SJCRH30 (cell line): Measurements from ENCODE around the gene MLXIPL. TPM values are rescaled to one million over a fixed set of nuclear protein-coding genes. Genes with fewer than 3 reads are reported as not detected.
"Not testable (repeated sequence)": the region's sequence is repeated elsewhere in the genome, so short reads cannot be mapped to it uniquely, and the experiment has no call there.

Experiments
- DNase-seq, 2 experiments: peaks; one replicate each; pipeline ENCODE4 v3.0.0-alpha.2; 2015 to 2020
- H3K27ac ChIP-seq: fragments of 250-450 bp; sonication (Bioruptor Pico); 2 replicates; pipeline ENCODE4 v1.5.1; 2020; ENCODE audit warnings: mild to moderate bottlenecking, moderate library complexity
- H3K27me3 ChIP-seq: fragments of 250-450 bp; sonication (Bioruptor Pico); 2 replicates; pipeline ENCODE4 v1.5.1; 2020; ENCODE audit warnings: mild to moderate bottlenecking, moderate library complexity
- H3K36me3 ChIP-seq: fragments of 250-450 bp; sonication (Bioruptor Pico); 2 replicates; pipeline ENCODE4 v1.5.1; 2020; ENCODE audit warnings: mild to moderate bottlenecking, moderate library complexity
- H3K4me1 ChIP-seq: fragments of 250-450 bp; sonication (Bioruptor Pico); 2 replicates; pipeline ENCODE4 v1.5.1; 2020; ENCODE audit warnings: mild to moderate bottlenecking, moderate library complexity
- H3K4me3 ChIP-seq: fragments of 250-450 bp; sonication (Bioruptor Pico); 2 replicates; pipeline ENCODE4 v1.5.1; 2020; ENCODE audit warnings: mild to moderate bottlenecking, moderate library complexity
- H3K9me3 ChIP-seq: fragments of 250-450 bp; sonication (Bioruptor Pico); replicated peaks from 2 replicates; pipeline ENCODE4 v1.5.1; 2020; ENCODE audit warnings: mild to moderate bottlenecking, moderate library complexity
- total RNA-seq: library from RNA; depleted of rRNA; stranded (reverse); fragments of >200 nt; shearing (Covaris generic); gene quantifications from 2 replicates; pipeline ENCODE4 v1.2.3, GENCODE V29; 2014

Gene MLXIPL
- total RNA-seq, 1 experiment from 2014 or later, result 0.10 TPM

DNA sequence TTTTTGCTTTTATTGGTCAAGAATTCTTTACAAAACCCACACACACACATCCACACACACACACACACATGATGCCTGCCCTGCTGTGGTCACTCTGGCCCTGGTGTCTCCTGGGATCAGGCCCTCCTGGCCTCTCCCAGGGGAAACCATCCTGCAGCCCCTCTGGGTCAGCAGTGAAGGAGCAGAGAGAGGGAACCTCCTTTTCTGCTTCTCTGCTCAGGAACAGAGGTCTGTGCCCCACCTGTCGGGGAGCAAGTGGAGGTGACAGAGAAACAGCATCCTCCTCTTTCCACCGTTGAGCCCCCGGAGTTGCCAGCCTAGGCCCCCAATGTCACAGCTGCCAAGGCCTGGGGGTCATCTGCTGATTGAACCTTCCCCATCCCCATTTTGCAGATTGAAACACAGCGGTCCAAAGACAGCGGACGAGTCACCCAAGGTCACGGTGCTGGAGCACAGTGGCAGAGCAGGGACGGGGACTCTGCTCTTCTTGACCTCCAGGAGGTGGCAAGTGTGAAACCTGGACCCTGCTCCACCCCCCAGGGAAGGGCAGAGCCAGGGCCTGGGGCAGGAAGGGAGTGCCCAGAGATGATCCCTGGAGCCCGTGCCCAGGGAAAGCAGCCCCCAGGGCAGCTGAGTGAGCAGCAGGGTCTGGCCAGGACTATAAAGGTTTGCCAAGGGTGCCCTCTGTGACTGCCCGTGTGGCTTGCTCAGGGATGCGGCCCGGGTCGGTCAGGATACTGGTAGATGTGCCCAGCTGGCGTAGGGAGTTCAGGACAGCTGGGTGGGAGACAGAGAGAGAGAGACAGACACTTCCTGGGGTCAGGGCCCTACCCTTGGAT is 30.9 kb downstream of the MLXIPL start:
- H3K9me3 ChIP-seq, result no peaks in the 10 kb centered on the region
- no peak for DNase-seq
- H3K36me3 ChIP-seq, result no peaks in the 10 kb centered on the region
- H3K4me1 ChIP-seq, result no peaks in the 10 kb centered on the region
- no peak overlapping the region for H3K27ac ChIP-seq
- peaks cover 4% of the 10 kb centered on the region; the same call in 1 of the 2 replicates for H3K27me3 ChIP-seq
- H3K4me3 ChIP-seq, result no peak overlapping the region

DNA sequence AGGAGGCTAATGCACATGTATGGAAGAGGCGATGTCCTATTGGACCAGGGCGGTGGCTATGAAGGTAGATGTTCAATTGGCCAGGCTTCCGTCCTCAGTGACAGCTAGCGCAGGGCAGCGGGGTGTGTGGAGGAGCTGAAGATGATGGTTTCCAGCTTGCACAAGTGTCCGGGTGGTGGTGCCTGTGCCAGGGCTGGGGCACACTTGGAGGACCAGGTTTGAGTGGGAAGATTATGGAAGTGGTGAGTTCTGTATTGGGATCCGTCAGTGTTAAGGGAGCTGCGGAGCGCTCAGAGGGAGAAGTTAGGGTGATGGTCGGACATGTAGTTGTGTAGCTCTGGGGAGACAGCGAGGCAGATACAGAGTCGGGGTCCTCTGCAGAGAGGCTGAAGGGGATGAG is 37.4 kb downstream of the MLXIPL start:
- Histone ChIP-seq H3K4me1 (no peaks in the 10 kb centered on the region), H3K4me3 (no peak overlapping the region), H3K9me3 (no peaks in the 10 kb centered on the region), H3K27me3 (no peaks in the 10 kb centered on the region), H3K27ac (no peak overlapping the region), H3K36me3 (no peaks in the 10 kb centered on the region)
- no peak for DNase-seq

DNA sequence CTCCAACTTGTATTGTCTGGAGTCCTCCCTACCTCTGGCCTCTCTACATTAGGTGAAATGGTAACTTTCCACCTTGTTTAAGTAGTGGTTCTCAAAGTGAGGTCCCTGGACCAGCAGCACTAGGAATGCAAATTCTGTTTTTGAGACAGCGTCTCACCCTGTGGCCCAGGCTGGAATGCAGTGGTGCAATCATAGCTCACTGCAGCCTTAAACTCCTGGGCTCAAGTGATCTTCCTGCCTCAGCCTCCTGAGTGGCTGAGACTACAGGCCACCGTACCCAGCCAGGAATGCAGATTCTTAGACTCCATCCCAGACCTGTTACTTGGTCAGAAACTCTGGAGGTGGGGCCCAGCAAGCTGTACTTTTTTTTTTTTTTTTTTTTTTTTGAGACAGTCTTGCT is 39.1 kb downstream of the MLXIPL start:
- no peaks in the 10 kb centered on the region for H3K27me3 ChIP-seq
- no peaks in the 10 kb centered on the region for H3K9me3 ChIP-seq
- no peaks in the 10 kb centered on the region for H3K36me3 ChIP-seq
- no peak overlapping the region for H3K27ac ChIP-seq
- H3K4me3 ChIP-seq, result no peak overlapping the region
- DNase-seq, result no peak
- no peaks in the 10 kb centered on the region for H3K4me1 ChIP-seq

DNA sequence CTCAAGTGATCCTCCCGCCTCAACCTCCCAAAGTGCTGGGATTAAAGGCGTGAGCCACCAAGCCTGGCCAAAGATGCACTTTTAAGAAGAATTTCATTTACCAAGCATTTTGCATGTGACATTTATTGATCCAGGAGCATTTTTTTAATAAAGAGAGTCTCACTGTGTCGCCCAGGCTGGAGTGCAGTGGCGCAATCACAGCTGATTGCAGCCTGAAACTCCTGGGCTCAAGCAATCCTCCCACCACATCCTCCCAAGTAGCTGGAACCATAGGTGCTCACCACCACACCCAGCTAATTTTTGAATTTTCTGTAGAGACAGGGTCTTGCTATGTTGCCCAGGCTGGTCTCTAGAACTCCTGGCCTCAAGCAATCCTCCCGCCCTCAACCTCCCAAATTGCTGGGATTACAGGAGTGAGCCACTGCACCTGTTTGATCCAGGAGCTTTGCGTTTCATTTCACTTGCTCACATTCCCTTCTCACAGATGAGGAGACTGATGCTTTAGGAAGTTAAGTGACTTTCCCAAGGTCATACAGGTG is 41.6 kb downstream of the MLXIPL start:
- Histone ChIP-seq H3K36me3 (no peaks in the 10 kb centered on the region), H3K27ac (no peak overlapping the region), H3K4me3 (no peak overlapping the region), H3K9me3 (no peaks in the 10 kb centered on the region), H3K27me3 (no peaks in the 10 kb centered on the region), H3K4me1 (no peaks in the 10 kb centered on the region)
- DNase-seq, result no peak

DNA sequence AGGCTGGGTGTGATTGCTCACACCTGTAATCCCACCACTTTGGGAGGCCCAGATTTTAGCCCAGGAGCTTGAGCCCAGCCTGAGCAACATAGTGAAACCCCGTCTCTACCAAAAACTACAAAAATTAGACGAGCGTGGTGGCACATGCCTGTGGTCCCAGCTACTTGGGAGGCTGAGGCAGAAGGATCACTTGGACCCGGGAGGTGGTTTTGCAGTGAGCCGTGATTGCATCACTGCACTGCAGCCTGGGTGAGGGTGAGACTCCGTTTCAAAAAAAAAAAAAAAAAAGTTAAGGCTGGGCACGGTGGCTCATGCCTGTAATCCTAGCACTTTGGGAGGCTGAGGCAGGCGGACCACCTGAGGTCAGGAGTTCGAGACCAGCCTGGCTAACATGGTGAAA is 43.3 kb downstream of the MLXIPL start:
- H3K9me3 ChIP-seq, H3K27me3 ChIP-seq, DNase-seq, H3K27ac ChIP-seq, H3K36me3 ChIP-seq, H3K4me1 ChIP-seq, H3K4me3 ChIP-seq: not testable (repeated sequence)

DNA sequence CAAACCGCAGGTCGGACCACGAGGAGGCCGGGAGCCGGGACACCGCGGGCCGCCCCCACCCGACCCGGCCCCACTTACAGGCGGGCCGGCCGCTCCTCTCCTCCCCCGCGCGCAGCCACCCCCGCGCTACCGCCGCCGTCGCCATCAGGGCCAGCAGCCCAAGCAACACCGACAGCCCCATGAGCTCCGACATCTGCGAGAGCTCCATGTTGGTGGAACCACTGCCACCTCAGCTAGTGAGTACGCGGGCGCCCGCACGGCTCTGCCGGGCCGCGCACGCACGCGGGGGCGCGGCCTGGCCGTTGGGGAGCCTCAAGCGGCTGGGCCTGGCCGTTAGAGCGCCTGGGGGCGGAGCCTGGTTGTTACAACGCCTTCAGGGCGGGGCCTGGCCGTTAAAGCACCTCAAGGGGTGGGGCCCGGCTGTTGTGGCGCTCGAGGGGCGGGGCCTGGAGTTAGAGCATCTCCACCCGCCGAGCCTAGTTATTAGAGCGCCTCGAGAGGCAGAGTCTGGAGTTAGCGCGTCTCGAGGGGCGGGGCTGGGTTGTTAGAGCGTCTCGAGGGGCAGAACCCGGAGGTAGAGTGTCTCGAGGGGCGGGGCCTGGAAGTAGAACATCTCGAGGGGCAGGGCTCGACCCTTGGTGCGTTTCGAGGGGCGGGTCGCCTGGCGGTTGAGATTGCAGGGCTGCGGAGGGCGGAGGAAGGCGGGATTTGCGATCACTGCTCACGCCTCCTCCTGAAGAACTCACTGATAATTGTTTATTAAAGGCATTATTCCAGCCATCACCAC is 45.8 kb downstream of the MLXIPL start, which contains the start of gene TBL2:
TSS of gene TBL2 (minus strand) at position 238 of the 787 bp plus-strand sequence. CDS start at position 208, 30 bp downstream.
- peaks cover 13% of the 10 kb centered on the region for H3K36me3 ChIP-seq
- 0 out of 2 replicates have a peak, but pooled peaks cover 2% of the 10 kb centered on the region for H3K4me1 ChIP-seq
- H3K27me3 ChIP-seq, result no peaks in the 10 kb centered on the region
- H3K4me3 ChIP-seq, result peak within 1 kb of the TSS; percentile 86
- peak; percentile 99 to 100 for DNase-seq
- no peaks in the 10 kb centered on the region for H3K9me3 ChIP-seq
- peak within 1 kb of the TSS; percentile 56 for H3K27ac ChIP-seq

DNA sequence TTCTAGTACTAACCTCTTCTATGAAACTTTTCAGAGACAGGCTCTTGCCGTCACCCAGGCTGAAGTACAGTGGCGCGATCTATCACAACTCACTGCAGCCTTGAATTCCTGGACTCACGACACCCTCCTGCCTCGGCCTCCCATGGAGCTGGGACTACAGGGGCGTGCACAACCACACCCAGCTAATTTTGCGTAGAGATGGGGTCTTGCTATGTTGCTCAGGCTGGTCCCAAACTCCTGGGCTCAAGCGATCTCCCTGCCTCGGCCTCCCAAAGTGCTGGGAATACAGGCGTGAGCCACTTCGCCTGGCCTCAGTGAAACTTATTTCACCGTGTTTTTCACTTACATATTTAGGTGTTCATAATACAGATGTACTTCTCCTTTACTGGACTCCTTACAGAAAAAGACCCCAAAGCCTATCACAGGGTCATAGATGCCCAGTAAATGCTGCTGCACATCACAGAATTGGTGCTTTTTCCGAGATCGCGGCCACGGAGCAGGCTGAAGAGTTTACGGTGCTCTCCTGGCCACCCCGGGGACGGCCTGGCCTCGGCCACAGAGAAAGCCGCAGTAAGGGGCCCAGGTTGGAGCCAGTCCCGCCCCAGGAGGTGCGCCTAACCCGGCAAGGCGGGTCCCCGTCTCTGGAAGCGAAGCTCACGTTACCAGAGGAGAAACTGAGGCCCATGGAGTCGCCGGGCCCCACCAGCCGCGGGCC is 46.5 kb downstream of the MLXIPL start:
- no peak for DNase-seq
- Histone ChIP-seq H3K27ac (peak overlapping the region; percentile 56), H3K9me3 (no peaks in the 10 kb centered on the region), H3K4me3 (peak overlapping the region; percentile 86), H3K27me3 (no peaks in the 10 kb centered on the region), H3K4me1 (0 out of 2 replicates have a peak, but pooled peaks cover 2% of the 10 kb centered on the region), H3K36me3 (peaks cover 20% of the 10 kb centered on the region)

DNA sequence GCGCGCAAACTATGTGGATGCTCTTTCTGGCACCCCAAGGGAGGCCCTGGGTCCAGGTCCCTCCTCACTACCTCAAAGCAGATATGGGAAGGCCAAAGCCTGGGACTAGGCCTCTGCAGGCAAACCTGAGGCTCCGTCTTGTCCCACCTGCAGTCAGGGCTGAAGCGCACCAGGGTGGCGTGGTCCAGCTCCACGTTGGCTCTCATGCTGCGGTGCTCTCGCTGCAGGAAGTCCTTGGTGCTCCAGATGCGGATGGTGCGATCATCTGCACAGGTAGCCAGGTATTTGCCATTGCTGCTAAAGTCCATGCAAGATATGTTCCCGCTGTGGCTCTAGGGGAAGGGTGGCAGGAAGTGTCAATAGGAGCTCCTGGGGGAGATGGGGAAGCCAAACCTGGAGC is 50.5 kb downstream of the MLXIPL start:
- Histone ChIP-seq H3K27ac (no peak overlapping the region), H3K4me3 (no peak overlapping the region), H3K4me1 (0 out of 2 replicates have a peak, but pooled peaks cover 2% of the 10 kb centered on the region), H3K27me3 (no peaks in the 10 kb centered on the region), H3K9me3 (no peaks in the 10 kb centered on the region), H3K36me3 (peaks cover 58% of the 10 kb centered on the region)
- DNase-seq, result no peak

DNA sequence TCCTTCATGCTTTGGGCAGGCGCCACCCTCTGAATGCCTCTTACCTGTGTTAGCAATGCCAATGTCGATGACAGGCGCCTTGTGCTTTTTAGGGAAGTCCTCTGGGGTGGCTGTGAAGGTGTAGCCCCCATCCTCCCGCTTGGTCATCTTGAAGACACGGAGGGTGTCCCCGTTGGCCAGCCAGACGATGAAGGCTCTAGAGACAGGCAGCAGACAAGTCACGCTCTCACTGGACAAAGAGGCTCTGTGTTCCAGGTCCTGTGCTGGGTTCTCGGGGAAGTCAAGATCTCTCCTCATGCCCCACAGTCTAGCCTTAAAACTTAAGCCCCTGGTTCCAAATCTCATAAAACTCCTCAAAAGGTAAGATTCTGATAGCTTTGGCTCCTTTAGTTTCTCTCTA is 51.0 kb downstream of the MLXIPL start:
- no peaks in the 10 kb centered on the region for H3K9me3 ChIP-seq
- peaks cover 5% of the 10 kb centered on the region for H3K4me1 ChIP-seq
- no peak for DNase-seq
- no peak overlapping the region for H3K4me3 ChIP-seq
- no peaks in the 10 kb centered on the region for H3K27me3 ChIP-seq
- no peak overlapping the region for H3K27ac ChIP-seq
- peaks cover 58% of the 10 kb centered on the region for H3K36me3 ChIP-seq

DNA sequence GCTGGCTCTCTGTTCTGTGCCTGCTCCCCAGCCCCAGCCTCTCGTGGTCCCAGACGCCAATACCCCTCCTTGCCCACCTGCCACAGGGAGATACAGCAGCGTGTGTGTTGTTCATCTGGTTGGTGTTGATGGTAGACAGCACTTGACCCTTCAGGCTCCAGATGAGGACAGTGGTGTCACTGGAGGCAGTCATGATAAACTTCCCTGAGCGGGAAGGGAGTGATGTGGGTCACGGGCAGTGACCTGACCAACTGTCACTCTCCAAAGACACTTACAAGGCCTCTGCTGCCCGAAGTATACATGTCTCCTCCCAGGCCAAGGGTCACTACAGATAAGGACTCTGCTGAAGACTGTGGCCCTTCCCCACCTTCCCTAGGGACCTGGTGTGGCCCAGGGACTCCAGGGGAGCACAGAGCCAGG is 51.5 kb downstream of the MLXIPL start:
- peaks cover 58% of the 10 kb centered on the region for H3K36me3 ChIP-seq
- no peak for DNase-seq
- H3K27me3 ChIP-seq, result no peaks in the 10 kb centered on the region
- H3K4me1 ChIP-seq, result peaks cover 7% of the 10 kb centered on the region
- H3K4me3 ChIP-seq, result no peak overlapping the region
- no peak overlapping the region for H3K27ac ChIP-seq
- no peaks in the 10 kb centered on the region for H3K9me3 ChIP-seq

DNA sequence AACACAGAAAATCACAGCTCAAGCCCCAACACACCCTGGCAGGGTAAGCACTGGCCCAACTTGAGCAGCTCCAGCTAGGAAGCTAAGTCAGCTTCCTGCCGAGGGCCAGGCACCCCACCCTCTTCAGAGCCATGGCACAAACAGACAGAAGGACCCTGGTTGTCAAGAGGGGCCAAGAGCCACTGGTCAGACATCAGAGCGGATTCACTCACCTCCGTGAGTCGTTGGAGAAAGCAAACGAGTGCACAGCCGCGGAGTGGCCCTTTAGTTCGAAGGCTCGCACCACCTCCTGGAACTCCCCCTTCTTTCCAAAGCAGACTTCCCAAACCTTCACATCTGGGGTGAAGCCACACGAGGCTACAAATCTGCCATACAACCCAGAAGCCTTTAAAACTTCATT is 53.3 kb downstream of the MLXIPL start:
- H3K9me3 ChIP-seq, result no peaks in the 10 kb centered on the region
- DNase-seq, result no peak
- H3K4me3 ChIP-seq, result no peak overlapping the region
- peaks cover 5% of the 10 kb centered on the region for H3K4me1 ChIP-seq
- no peaks in the 10 kb centered on the region for H3K27me3 ChIP-seq
- peaks cover 58% of the 10 kb centered on the region for H3K36me3 ChIP-seq
- H3K27ac ChIP-seq, result no peak overlapping the region

DNA sequence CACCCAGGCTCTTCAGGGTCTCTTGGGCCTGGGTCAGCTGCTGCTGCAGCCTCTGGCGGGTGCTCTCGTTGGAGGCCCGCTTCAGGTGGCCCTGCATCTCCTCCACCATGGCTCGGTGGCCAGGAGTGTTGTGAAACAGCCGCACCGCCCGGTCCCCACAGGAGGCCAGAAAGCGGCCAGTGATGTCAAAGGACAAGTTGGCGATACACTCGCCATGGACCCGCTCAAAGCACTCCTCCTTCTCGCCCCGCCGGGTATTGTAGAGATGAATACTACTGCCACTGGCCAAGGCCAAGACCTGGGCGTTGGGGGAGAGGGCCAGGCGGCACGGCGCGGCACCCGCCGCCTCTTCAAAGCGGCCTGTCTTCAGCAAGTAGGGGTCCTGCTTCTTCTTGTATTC is 53.8 kb downstream of the MLXIPL start:
- no peaks in the 10 kb centered on the region for H3K27me3 ChIP-seq
- no peak overlapping the region for H3K27ac ChIP-seq
- no peak for DNase-seq
- no peak overlapping the region for H3K4me3 ChIP-seq
- peaks cover 54% of the 10 kb centered on the region for H3K36me3 ChIP-seq
- no peaks in the 10 kb centered on the region for H3K9me3 ChIP-seq
- H3K4me1 ChIP-seq, result peaks cover 5% of the 10 kb centered on the region

DNA sequence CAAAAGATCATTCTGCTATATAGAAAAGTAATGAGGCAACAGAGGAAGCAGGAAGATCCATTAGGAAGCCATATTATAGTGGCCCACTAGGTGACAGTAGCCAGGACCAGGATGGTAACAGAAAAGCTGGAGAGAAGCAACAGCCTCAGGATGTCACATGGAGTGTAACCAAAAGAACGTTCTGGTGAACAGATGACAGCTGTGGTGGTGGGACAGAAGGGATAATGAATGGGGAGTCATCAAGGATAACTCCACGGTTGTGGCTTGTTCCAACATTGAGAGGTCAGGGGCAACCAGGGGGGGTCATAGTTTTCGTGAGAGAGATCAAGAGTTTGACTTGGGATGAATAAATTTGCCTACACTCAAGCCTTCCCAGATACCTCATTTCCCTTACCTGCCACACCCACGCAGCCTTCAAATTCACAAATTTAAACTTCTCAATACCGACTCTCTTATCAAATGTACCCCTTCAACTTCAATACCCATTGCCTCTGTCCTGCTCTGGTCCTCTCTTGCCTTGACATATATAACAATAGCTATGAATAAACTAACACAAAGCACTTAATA is 55.2 kb downstream of the MLXIPL start:
- no peaks in the 10 kb centered on the region for H3K27me3 ChIP-seq
- no peaks in the 10 kb centered on the region for H3K9me3 ChIP-seq
- no peak overlapping the region for H3K27ac ChIP-seq
- H3K4me3 ChIP-seq, result no peak overlapping the region
- DNase-seq, result no peak
- peaks cover 50% of the 10 kb centered on the region for H3K36me3 ChIP-seq
- H3K4me1 ChIP-seq, result peaks cover 7% of the 10 kb centered on the region
